ENCODE data around the gene ST7L. TPM values are rescaled to one million over a fixed set of nuclear protein-coding genes. Genes with fewer than 3 reads are reported as not detected.

ST7L gene
- total RNA-seq, 1 experiment from 2014 or later, result 18.0 TPM

DNA sequence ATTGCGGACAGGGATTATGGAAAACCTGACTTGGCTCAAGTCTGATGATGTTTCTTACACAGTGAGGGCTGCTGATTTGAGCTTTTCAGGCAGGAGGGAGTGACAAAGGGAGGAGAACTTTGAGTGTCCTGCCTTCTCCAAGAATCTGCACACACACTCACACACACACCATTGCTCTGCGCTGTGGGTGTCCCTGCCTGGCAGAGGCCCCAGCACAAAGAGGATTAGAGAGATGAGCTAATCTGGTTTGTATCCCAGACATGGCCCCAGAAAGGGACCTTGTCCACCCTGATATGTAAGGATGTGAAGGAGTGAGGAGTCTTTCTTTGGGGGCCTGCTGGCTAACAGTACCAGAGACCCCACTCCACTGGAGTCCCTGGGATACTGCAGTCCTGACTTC lies 116.1 kb downstream of the ST7L start (continued):
- TF ChIP-seq, protein P1, sequence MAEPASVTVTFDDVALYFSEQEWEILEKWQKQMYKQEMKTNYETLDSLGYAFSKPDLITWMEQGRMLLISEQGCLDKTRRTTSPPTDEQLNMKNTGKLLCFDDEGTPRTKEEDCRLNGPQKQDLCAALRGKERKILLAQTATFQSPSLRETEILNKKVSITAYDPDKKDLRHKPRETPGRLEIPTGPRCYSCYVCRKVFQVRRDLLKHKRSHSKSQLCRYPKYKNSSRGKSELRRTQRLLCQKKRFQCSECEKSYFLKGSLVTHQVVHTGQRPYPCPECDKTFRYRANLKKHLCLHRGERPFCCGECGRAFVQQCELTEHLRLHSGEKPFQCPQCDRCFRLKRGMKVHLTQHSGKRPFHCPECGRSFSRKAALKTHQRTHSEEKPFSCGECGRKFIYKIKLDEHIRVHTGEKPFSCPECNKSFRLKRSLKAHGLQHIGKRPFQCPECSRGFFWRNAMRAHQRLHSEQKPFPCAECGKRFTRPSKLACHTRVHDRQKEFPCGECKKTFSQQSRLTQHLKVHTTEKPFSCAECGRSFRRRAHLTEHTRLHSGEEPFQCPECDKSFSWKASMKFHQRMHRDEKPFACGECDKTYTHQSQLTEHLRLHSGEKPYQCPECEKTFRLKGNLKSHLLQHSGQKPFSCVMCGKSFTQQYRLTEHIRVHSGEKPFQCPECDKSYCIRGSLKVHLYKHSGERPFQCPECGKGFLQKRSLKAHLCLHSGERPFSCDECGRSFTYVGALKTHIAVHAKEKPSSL (CRISPR knock-in tag; conservative IDR thresholded peaks at IDR 0.05), result no peak
- TF ChIP-seq E2F1 (CRISPR knock-in tag; IDR thresholded peaks at IDR 0.05) (no peak), ZMAT4 (CRISPR knock-in tag; IDR thresholded peaks at IDR 0.05) (no peak), ZNF219 (CRISPR knock-in tag; IDR thresholded peaks at IDR 0.05; ENCODE audit: borderline replicate concordance) (no peak), ATF3 (CRISPR knock-in tag; conservative IDR thresholded peaks at IDR 0.05) (no peak), ZNF121 (CRISPR knock-in tag; IDR thresholded peaks at IDR 0.05) (no peak), ZNF232 (CRISPR knock-in tag; IDR thresholded peaks at IDR 0.05) (no peak), GABPB1 (CRISPR knock-in tag; IDR thresholded peaks at IDR 0.05) (no peak), FOXP1 (CRISPR knock-in tag; IDR thresholded peaks at IDR 0.05; ENCODE audit: borderline replicate concordance) (no peak), TEAD1 (CRISPR knock-in tag; IDR thresholded peaks at IDR 0.05) (no peak)
- TF ChIP-seq, protein P2, sequence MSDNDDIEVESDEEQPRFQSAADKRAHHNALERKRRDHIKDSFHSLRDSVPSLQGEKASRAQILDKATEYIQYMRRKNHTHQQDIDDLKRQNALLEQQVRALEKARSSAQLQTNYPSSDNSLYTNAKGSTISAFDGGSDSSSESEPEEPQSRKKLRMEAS (CRISPR knock-in tag; IDR thresholded peaks at IDR 0.05), result no peak

- TF ChIP-seq, protein P3, sequence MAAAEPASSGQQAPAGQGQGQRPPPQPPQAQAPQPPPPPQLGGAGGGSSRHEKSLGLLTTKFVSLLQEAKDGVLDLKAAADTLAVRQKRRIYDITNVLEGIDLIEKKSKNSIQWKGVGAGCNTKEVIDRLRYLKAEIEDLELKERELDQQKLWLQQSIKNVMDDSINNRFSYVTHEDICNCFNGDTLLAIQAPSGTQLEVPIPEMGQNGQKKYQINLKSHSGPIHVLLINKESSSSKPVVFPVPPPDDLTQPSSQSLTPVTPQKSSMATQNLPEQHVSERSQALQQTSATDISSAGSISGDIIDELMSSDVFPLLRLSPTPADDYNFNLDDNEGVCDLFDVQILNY (CRISPR knock-in tag; IDR thresholded peaks at IDR 0.05), result 0 out of 2 replicates have a peak, but pooled peaks have one; percentile 25
- TF ChIP-seq ESRRA (CRISPR knock-in tag; IDR thresholded peaks at IDR 0.05; ENCODE audit: borderline replicate concordance) (no peak), HMGXB4 (CRISPR knock-in tag; IDR thresholded peaks at IDR 0.05) (peak; percentile 45; the same call in 1 of the 2 replicates), ZNF121 (CRISPR knock-in tag; IDR thresholded peaks at IDR 0.05) (no peak), ZNF219 (CRISPR knock-in tag; IDR thresholded peaks at IDR 0.05; ENCODE audit: borderline replicate concordance) (no peak), SP1 (CRISPR knock-in tag; conservative IDR thresholded peaks at IDR 0.05) (no peak), E2F1 (CRISPR knock-in tag; IDR thresholded peaks at IDR 0.05) (no peak)
- TF ChIP-seq, protein P2 (CRISPR knock-in tag; IDR thresholded peaks at IDR 0.05), result no peak
- TF ChIP-seq, protein P4, sequence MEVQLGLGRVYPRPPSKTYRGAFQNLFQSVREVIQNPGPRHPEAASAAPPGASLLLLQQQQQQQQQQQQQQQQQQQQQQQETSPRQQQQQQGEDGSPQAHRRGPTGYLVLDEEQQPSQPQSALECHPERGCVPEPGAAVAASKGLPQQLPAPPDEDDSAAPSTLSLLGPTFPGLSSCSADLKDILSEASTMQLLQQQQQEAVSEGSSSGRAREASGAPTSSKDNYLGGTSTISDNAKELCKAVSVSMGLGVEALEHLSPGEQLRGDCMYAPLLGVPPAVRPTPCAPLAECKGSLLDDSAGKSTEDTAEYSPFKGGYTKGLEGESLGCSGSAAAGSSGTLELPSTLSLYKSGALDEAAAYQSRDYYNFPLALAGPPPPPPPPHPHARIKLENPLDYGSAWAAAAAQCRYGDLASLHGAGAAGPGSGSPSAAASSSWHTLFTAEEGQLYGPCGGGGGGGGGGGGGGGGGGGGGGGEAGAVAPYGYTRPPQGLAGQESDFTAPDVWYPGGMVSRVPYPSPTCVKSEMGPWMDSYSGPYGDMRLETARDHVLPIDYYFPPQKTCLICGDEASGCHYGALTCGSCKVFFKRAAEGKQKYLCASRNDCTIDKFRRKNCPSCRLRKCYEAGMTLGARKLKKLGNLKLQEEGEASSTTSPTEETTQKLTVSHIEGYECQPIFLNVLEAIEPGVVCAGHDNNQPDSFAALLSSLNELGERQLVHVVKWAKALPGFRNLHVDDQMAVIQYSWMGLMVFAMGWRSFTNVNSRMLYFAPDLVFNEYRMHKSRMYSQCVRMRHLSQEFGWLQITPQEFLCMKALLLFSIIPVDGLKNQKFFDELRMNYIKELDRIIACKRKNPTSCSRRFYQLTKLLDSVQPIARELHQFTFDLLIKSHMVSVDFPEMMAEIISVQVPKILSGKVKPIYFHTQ (CRISPR knock-in tag; IDR thresholded peaks at IDR 0.05), result no peak
- TF ChIP-seq, protein P5, sequence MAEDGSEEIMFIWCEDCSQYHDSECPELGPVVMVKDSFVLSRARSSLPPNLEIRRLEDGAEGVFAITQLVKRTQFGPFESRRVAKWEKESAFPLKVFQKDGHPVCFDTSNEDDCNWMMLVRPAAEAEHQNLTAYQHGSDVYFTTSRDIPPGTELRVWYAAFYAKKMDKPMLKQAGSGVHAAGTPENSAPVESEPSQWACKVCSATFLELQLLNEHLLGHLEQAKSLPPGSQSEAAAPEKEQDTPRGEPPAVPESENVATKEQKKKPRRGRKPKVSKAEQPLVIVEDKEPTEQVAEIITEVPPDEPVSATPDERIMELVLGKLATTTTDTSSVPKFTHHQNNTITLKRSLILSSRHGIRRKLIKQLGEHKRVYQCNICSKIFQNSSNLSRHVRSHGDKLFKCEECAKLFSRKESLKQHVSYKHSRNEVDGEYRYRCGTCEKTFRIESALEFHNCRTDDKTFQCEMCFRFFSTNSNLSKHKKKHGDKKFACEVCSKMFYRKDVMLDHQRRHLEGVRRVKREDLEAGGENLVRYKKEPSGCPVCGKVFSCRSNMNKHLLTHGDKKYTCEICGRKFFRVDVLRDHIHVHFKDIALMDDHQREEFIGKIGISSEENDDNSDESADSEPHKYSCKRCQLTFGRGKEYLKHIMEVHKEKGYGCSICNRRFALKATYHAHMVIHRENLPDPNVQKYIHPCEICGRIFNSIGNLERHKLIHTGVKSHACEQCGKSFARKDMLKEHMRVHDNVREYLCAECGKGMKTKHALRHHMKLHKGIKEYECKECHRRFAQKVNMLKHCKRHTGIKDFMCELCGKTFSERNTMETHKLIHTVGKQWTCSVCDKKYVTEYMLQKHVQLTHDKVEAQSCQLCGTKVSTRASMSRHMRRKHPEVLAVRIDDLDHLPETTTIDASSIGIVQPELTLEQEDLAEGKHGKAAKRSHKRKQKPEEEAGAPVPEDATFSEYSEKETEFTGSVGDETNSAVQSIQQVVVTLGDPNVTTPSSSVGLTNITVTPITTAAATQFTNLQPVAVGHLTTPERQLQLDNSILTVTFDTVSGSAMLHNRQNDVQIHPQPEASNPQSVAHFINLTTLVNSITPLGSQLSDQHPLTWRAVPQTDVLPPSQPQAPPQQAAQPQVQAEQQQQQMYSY (CRISPR knock-in tag; IDR thresholded peaks at IDR 0.05), result no peak
- POLR2A ChIA-PET, result interaction anchor here (1.4 kb wide), 1 partner anchor 9 kb away, joined by 5 read pairs; no protein-coding TSS in a partner anchor
- CTCF ChIA-PET, result interaction anchor here (0.8 to 1.6 kb wide), 12 partner anchors 8 to 203 kb away, joined by 3 to 19 read pairs (median 4); partner anchors contain the start of gene MOV10
- DNase-seq (ENCODE audit: low spot score) (peak; percentile 63), ATAC-seq (peak; percentile 79)
- H3K36me3 Mint-ChIP-seq, result no peaks in the 10 kb centered on the region
- H3K4me1 Mint-ChIP-seq, result peaks cover 15% of the 10 kb centered on the region
- peak overlapping the region; percentile 70 for H3K4me3 Mint-ChIP-seq
- H3K27ac Mint-ChIP-seq, result no peak overlapping the region
- no peaks in the 10 kb centered on the region for H3K9me3 Mint-ChIP-seq
- peaks cover 88% of the 10 kb centered on the region for H3K27me3 Mint-ChIP-seq (ENCODE audit: low read depth)
Observed at GRCh38 chr1:112501810-112502641, 116.9 kb downstream of the ST7L start.

Data from WTC11 (cell line).